ENCODE results near the gene CHRNA9.

CHRNA9 gene

GRCh38 chr4:40401096-40401495 is 66.0 kb downstream of the CHRNA9 start:
- Mint-ChIP-seq H3K36me3 (ENCODE audit: low read depth) (no peaks in the 10 kb centered on the region), H3K27me3 (no peaks in the 10 kb centered on the region), H3K4me3 (no peak overlapping the region), H3K27ac (no peak overlapping the region), H3K9me3 (no peaks in the 10 kb centered on the region), H3K4me1 (ENCODE audit: low read depth) (no peaks in the 10 kb centered on the region)
- no peak for DNase-seq

- no peak for DNase-seq
- Mint-ChIP-seq H3K27ac (no peak overlapping the region), H3K4me1 (ENCODE audit: low read depth) (no peaks in the 10 kb centered on the region), H3K27me3 (no peaks in the 10 kb centered on the region), H3K9me3 (no peaks in the 10 kb centered on the region), H3K4me3 (no peak overlapping the region), H3K36me3 (ENCODE audit: low read depth) (no peaks in the 10 kb centered on the region)
Observed at GRCh38 chr4:40401631-40402030, 66.5 kb downstream of the CHRNA9 start.

- Mint-ChIP-seq H3K9me3 (peaks cover 6% of the 10 kb centered on the region), H3K27ac (no peak overlapping the region), H3K4me1 (ENCODE audit: low read depth) (no peaks in the 10 kb centered on the region), H3K27me3 (peaks cover 3% of the 10 kb centered on the region), H3K36me3 (ENCODE audit: low read depth) (peaks cover 2% of the 10 kb centered on the region), H3K4me3 (no peak overlapping the region)
- no peak for DNase-seq
Observed at GRCh38 chr4:40402556-40402955, 67.4 kb downstream of the CHRNA9 start.

GRCh38 chr4:40403081-40403480 is 67.9 kb downstream of the CHRNA9 start:
- Mint-ChIP-seq H3K27ac (no peak overlapping the region), H3K4me1 (ENCODE audit: low read depth) (no peaks in the 10 kb centered on the region), H3K9me3 (peaks cover 9% of the 10 kb centered on the region), H3K4me3 (no peak overlapping the region), H3K27me3 (peaks cover 3% of the 10 kb centered on the region), H3K36me3 (ENCODE audit: low read depth) (peaks cover 2% of the 10 kb centered on the region)
- no peak for DNase-seq

All from activated T-cell treated with anti-CD3 and anti-CD28 coated beads, Interleukin-2, amount 50 U/mL, for 24 hours (primary cell).